DMS114 treated with DMSO at 0.1 percent for 48 hours (cell line): ENCODE results near the gene PHF21A.
"Not testable (repeated sequence)": the region's sequence is repeated elsewhere in the genome, so short reads cannot be mapped to it uniquely, and the experiment has no call there.

Experiments used
- DNase-seq: peaks from one replicate; lab custom pipeline; 2025; ENCODE audit not compliant: unreplicated experiment; lab: John Stamatoyannopoulos, UW

The PHF21A gene

GRCh38 chr11:45906096-45906682 is 215.1 kb downstream of the PHF21A start:
- no peak for DNase-seq

DNA sequence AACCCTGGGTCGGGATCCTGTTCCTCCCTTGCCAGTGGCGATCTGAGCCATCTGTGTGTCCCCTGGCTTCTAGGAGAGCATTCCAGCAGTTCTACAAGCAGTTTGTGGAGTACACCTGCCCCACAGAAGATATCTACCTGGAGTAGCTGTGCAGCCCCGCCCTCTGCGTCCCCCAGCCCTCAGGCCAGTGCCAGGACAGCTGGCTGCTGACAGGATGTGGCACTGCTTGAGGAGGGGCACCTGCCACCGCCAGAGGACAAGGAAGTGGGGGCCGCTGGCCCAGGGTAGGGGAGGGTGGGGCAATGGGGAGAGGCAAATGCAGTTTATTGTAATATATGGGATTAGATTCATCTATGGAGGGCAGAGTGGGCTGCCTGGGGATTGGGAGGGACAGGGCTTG is 215.7 kb downstream of the PHF21A start:
- DNase-seq = not testable (repeated sequence)

DNA sequence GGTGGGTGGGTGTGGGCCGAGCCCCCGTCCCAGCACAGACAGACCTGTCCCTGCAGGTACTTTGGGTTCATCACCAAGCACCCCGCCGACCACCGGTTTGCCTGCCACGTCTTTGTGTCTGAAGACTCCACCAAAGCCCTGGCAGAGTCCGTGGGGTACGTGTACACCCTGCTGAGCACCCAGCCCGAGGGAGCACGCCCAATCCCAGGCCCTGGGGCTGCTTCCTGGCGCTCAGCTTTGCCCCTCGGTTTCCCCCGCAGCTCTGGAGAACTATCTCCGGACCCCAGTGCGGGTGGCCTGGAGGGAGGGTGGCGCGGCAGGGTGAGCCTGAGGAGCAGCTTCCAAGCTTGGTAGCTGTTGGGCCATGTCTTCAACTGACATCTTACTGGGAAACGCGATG is 216.2 kb downstream of the PHF21A start:
- DNase-seq = no peak

DNA sequence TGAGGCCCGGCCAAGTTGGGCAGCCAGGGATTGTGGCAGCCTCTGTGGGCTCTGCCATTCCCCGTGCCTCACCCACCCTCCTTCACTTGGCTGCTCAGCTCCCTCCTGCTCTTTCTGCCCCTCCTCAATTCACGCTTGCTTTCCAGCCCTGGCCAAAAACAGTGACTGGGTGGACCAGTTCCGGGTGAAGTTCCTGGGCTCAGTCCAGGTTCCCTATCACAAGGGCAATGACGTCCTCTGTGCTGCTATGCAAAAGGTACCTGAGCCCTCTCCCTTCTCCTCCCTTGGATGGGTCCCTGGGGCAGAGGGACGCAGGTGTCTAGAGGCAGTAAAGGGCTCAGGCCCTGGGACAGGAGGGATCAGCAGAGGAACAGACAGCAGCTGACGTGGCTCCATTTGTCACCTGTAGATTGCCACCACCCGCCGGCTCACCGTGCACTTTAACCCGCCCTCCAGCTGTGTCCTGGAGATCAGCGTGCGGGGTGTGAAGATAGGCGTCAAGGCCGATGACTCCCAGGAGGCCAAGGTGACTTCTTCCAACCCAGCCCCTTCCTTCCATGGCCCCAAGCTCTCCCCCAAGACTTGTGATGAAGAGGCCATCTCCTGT is 216.8 kb downstream of the PHF21A start:
- no peak for DNase-seq

DNA sequence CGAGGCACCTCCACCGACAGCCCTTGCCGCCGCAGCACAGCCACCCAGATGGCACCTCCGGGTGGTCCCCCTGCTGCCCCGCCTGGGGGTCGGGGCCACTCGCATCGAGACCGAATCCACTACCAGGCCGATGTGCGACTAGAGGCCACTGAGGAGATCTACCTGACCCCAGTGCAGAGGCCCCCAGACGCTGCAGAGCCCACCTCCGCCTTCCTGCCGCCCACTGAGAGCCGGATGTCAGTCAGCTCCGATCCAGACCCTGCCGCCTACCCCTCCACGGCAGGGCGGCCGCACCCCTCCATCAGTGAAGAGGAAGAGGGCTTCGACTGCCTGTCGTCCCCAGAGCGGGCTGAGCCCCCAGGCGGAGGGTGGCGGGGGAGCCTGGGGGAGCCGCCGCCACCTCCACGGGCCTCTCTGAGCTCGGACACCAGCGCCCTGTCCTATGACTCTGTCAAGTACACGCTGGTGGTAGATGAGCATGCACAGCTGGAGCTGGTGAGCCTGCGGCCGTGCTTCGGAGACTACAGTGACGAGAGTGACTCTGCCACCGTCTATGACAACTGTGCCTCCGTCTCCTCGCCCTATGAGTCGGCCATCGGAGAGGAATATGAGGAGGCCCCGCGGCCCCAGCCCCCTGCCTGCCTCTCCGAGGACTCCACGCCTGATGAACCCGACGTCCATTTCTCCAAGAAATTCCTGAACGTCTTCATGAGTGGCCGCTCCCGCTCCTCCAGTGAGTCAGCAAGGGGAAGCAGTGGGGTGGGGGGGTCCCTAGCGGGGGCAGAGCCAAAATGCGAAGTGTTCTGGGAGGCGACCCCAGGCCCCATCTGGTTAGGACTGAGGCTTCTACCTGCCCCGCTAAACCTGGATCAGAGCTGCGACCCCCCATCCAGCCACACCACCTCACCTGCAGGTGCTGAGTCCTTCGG is 218.5 kb downstream of the PHF21A start:
- DNase-seq = no peak

DNA sequence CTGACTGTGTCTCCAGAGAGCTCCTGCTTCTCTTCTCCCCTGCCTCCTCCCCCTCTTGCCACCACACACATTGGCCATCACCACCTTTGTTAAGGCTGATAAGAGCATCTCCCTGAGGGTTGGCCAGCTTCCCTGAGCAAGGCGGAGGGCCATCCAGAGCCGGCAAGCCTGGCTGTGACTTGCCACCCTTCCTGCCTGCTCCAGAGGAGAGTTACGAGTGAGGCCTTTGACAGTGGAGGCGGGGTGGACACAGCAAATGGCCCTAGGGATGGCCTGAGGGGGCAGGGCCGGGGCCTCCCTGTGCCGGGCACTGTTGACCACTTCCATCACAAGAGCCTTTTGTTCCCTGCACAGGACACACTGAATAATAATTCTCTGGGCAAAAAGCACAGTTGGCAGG is 219.6 kb downstream of the PHF21A start:
- DNase-seq = no peak

- DNase-seq = no peak
Observed at GRCh38 chr11:45900916-45901617, 220.2 kb downstream of the PHF21A start.

- not testable (repeated sequence) for DNase-seq
Observed at GRCh38 chr11:45900175-45900800, 221.0 kb downstream of the PHF21A start.

DNA sequence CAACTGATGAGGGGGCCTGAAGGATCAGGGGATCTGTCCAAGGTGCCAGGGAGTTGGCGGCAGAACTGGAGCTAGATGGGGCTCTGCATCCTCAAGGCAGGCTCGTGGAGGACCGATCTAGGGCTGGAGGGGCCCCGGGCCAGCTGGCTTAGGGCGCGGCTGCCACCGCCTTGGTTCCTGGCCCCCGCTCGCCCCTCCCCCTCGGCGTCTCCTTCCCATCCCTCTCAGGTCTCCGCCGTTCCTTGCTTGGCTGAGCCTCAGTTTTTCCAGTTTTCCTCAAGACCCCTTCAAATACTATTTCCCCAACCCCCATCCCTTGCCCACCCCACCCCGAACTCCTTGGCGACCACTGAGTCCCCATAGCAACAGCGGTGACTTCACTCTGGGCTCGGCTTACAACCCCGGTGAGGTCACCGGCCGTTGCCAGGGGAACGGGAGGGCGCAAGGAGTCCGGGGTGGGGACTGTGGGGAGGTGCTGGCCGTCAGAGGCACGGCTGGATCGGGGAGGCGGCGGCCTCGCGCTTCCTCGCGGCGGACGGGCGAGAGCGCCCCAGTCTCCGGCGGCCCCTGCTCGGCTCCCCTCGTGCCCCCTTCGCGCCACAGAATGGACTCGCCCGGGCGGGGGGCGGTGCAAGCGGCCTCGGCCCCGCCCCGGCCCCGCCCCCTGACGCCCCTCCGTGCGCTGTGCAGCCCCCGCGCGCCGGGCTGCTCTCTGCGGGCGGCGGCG is 221.6 kb downstream of the PHF21A start:
- peak; percentile 50 for DNase-seq

- no peak for DNase-seq
Observed at GRCh38 chr11:45899086-45899447, 222.2 kb downstream of the PHF21A start.

- DNase-seq = no peak
Observed at GRCh38 chr11:45897556-45897955, 223.7 kb downstream of the PHF21A start.

GRCh38 chr11:45896422-45896984 is 224.8 kb downstream of the PHF21A start:
- DNase-seq = no peak

- DNase-seq = no peak
Observed at GRCh38 chr11:45895553-45896259, 225.5 kb downstream of the PHF21A start.

DNA sequence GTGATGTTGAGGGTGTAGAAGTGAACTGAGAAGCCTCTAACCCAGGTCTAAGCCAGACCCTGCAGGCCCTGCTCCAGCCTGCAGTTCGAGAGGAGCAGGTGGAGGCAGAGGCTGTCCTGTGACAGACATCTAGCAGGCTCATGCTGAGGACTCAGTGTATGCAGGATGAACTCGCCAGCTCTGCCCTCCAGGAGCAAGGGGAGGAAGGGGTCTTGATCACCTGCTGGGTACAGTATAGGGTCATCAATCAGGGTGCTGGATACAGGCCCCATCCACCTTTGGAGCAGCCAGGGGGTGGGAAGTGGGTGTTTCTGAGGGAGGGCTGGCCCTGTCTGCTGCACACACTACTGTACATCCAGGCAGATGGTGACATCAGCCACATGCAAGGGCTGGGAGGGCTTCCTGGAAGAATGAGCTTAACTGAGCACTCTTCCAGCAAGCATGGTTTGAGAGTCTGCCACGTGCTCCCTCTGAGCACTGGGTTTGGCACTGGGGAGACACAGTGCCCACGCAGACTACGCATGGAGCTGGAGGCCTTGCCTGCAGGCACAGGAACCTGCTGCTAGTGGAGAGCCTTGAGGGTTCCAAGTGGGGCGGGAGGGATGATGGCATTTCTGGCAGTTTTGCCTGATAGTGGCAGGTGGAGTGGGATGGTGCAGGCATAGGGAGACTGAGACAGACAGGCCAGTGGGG is 226.6 kb downstream of the PHF21A start:
- DNase-seq = no peak

DNA sequence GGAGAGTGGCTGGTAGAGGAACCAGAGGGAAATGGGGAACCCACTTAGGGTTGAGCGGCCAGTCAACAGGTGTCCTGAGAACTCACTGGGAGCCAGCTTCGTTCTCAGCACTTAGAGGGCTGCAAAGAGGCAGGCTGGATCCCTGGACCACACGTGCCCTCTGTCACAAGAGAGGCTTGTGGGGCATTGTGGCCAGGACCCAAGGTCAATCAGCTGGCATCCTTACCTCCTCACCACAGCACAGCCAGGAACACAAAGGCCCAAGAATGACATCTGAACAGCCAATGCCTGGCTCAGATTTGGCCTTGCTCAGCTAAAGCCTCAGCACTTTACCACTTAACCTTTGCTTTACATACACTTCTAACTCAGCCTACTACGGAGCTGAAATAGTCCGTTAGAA is 228.4 kb downstream of the PHF21A start:
- no peak for DNase-seq

GRCh38 chr11:45890886-45891550 is 230.2 kb downstream of the PHF21A start:
- DNase-seq = no peak

DNA sequence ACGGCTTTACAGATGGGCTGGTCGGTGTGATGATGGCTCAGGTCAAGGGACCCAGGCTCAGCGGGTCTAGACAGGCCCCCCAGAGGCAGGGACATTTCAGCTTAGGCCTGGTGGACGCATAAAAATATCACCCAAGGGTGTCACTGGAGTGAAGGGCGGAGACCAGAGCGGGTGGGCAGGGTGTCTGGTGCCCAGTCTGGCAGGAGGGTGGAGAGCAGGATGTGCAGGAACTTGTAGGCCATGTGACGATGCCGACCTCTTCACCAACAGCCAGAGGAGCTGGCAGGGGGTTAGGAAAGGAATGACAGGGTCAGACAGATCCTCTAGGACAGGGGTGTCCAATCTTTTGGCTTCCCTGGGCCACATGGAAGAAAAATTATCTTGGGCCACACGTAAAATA is 231.3 kb downstream of the PHF21A start:
- DNase-seq = no peak

- DNase-seq = no peak
Observed at GRCh38 chr11:45889555-45889954, 231.7 kb downstream of the PHF21A start.
